GM12801 (cell line): ENCODE measurements around the gene NAXE.

Experiments
- TF ChIP-seq, protein P1 (sequence below): IDR thresholded peaks from one replicate; pipeline ENCODE4 v1.5.1; 2011; ENCODE audit warnings: control low read depth; ENCODE audit not compliant: insufficient read length; ENCODE audit errors: extremely low read depth

Gene NAXE

DNA sequence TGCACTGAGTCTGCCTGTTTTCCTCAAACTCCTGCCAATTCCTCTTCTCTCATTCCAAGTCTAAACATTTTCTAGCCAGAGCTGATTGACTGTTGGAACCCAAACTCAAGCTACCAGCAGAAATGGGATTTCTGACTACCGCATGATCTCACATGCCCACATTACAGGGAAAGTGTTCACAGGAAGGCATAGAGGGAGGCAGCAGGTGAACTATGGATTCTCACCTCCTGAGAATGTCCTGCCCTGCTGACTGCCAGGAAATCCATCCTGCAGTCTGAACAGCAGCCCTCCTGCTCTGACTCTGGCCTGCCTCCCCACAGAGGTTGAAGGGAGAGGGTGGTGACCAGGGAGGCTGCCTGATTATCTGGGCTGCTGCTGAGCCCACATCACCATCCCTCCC, 41.7 kb upstream of the NAXE start:
- TF ChIP-seq, protein P1, sequence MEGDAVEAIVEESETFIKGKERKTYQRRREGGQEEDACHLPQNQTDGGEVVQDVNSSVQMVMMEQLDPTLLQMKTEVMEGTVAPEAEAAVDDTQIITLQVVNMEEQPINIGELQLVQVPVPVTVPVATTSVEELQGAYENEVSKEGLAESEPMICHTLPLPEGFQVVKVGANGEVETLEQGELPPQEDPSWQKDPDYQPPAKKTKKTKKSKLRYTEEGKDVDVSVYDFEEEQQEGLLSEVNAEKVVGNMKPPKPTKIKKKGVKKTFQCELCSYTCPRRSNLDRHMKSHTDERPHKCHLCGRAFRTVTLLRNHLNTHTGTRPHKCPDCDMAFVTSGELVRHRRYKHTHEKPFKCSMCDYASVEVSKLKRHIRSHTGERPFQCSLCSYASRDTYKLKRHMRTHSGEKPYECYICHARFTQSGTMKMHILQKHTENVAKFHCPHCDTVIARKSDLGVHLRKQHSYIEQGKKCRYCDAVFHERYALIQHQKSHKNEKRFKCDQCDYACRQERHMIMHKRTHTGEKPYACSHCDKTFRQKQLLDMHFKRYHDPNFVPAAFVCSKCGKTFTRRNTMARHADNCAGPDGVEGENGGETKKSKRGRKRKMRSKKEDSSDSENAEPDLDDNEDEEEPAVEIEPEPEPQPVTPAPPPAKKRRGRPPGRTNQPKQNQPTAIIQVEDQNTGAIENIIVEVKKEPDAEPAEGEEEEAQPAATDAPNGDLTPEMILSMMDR = no peak

DNA sequence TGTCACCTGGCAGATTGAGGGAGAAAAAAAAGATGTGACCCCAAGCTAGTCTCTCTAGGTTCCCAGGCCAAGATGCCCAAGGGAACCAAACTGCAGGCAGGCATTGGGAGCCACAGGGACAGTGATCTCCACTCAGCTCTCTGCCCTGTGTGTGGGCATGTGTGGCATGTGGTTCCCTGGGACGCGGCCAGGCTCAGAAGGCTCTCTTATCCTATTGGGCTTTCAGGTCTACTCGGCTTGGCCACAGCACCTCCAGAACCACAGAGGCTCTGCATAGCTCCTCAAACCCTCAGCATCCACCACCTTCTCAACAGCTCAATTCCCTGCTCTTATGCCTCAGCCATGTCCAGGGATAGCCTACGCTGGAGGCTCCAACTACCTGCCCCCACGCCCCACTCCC, 41.2 kb upstream of the NAXE start:
- TF ChIP-seq, protein P1 = no peak

DNA sequence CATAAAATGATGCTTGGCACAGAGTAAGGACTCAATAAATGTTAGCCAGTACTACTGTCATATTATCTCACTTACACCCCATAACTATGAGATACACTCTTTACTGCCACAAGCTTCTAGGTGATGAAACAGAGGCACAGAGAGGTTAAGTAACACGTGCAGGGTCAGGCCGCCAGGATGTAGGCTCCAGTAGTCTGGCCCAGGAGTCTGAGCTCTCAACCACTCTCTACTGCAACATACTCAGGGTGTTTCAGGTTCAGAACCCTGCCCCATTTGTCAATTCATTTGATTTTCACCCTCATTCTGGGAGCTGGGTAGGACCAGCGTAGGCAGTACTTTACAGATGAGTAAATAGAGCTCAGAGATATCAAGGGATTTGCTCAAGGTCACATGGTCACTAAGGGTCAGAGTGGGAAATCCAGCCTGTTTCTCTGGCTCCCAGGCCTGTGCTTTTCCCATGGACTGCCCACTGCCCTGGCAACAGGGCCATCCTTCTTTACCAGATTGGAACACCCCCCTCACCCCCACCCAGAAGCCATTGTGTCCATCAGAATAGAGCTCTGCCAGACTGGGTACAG, 40.4 kb upstream of the NAXE start:
- TF ChIP-seq, protein P1 = no peak

DNA sequence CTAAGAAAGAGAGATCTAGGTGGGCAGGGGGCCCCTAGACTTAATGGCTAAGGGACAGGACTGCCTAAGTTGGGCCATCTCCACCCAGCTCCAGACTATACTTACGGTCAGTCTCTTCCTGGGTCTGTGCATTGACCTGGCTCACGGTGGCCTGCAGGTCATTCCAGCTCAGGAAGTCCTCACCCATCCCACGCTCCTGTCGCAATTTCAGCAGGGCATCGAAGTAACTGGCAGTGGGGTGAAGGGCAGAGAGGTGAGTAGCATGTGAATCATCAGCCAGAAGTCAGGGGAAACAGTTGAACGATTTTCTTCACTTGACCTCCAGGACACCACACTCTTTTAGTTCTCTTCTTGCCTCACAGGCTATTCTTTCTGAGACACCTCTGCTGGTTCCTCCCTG, 39.7 kb upstream of the NAXE start:
- TF ChIP-seq, protein P1 = no peak

DNA sequence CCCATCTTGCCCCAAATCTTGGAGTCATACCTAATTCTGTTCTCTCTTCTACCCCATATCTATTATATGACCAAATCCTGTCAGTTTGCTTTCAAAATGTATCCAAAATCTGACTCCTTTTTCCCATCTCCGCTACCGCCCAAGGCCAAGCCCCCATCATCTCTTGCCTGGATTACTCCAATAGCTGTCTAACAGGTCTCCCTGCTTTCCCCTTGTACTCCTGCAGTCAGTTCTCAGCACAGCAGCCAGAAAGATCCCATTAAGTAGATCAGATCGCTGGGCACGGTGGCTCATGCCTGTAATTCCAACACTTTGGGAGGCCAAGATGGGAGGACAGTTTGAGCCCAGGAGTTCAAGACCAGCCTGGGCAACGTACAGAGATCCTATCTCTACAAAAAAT, 39.1 kb upstream of the NAXE start:
- TF ChIP-seq, protein P1 = no peak

DNA sequence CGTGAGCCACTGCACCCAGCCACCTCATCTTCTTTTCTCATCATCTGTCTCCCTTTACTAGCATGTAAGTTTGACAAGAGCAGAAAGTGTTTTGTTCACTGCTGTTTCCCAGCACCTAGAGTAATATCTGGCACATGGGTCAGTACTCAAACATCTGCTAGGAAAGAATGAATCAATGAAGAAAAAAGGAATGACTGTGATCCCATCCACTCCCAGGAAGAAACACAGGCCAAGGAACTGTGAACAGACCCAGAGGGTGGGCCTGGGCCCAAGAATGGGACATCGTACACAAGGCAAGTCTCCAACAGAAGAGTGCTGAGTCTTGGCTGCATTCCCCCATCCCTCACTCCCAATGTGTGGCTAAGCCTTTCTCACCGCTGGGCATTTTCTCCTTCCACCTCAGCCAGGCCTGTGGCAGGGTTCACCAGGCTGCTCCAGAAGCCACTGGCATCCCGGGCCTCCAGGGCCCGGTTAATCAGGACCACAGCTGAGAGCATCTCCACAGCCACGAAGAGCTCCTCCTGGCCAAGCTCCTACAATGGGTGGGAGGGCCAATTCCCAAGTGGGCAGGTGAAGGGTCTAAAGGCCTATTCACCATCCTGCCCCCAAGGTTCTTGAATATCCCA, 37.6 kb upstream of the NAXE start:
- TF ChIP-seq, protein P1 = no peak

DNA sequence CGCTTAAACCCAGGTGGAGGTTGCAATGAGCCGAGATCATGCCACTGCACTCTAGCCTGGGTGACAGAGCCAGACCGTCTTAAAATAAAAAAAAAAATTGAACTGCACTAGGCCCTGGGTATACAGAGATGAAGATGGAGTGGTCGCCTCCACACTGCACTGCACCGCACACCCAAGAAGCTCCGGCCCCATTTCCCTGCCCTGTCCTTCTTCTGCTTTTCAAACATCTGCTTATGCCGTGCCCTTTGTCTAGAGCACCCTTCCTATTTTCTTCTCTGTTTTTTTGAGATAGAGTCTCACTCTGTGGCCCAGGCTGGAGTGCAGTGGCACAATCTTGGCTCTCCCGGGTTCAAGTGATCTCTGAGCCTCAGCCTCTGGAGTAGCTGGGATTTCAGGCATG, 36.6 kb upstream of the NAXE start:
- TF ChIP-seq, protein P1 = no peak
